Measurements from ENCODE around the gene LMO7. TPM values are rescaled to one million over a fixed set of nuclear protein-coding genes. Genes with fewer than 3 reads are reported as not detected.
A peak's percentile ranks its signal among the peaks of the same experiment; 100 is the strongest.

The LMO7 gene
- total RNA-seq, 1 experiment from 2014 or later, result 18.5 TPM

- TF ChIP-seq MXD4 (CRISPR knock-in tag; IDR thresholded peaks at IDR 0.05; ENCODE audit: borderline replicate concordance) (no peak), NFYB (CRISPR knock-in tag; conservative IDR thresholded peaks at IDR 0.05; ENCODE audit: low read depth) (no peak), ZMAT4 (CRISPR knock-in tag; IDR thresholded peaks at IDR 0.05) (no peak)
- TF ChIP-seq, protein P1, sequence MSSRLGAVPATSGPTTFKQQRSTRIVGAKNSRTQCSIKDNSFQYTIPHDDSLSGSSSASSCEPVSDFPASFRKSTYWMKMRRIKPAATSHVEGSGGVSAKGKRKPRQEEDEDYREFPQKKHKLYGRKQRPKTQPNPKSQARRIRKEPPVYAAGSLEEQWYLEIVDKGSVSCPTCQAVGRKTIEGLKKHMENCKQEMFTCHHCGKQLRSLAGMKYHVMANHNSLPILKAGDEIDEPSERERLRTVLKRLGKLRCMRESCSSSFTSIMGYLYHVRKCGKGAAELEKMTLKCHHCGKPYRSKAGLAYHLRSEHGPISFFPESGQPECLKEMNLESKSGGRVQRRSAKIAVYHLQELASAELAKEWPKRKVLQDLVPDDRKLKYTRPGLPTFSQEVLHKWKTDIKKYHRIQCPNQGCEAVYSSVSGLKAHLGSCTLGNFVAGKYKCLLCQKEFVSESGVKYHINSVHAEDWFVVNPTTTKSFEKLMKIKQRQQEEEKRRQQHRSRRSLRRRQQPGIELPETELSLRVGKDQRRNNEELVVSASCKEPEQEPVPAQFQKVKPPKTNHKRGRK (CRISPR knock-in tag; IDR thresholded peaks at IDR 0.05; ENCODE audit: borderline replicate concordance), result no peak
- TF ChIP-seq, protein P2, sequence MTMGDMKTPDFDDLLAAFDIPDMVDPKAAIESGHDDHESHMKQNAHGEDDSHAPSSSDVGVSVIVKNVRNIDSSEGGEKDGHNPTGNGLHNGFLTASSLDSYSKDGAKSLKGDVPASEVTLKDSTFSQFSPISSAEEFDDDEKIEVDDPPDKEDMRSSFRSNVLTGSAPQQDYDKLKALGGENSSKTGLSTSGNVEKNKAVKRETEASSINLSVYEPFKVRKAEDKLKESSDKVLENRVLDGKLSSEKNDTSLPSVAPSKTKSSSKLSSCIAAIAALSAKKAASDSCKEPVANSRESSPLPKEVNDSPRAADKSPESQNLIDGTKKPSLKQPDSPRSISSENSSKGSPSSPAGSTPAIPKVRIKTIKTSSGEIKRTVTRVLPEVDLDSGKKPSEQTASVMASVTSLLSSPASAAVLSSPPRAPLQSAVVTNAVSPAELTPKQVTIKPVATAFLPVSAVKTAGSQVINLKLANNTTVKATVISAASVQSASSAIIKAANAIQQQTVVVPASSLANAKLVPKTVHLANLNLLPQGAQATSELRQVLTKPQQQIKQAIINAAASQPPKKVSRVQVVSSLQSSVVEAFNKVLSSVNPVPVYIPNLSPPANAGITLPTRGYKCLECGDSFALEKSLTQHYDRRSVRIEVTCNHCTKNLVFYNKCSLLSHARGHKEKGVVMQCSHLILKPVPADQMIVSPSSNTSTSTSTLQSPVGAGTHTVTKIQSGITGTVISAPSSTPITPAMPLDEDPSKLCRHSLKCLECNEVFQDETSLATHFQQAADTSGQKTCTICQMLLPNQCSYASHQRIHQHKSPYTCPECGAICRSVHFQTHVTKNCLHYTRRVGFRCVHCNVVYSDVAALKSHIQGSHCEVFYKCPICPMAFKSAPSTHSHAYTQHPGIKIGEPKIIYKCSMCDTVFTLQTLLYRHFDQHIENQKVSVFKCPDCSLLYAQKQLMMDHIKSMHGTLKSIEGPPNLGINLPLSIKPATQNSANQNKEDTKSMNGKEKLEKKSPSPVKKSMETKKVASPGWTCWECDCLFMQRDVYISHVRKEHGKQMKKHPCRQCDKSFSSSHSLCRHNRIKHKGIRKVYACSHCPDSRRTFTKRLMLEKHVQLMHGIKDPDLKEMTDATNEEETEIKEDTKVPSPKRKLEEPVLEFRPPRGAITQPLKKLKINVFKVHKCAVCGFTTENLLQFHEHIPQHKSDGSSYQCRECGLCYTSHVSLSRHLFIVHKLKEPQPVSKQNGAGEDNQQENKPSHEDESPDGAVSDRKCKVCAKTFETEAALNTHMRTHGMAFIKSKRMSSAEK (CRISPR knock-in tag; IDR thresholded peaks at IDR 0.05; ENCODE audit: borderline replicate concordance), result no peak
These were observed 165.3 kb downstream of the LMO7 start (continued) for GRCh38 chr13:75801388-75801945.

GRCh38 chr13:75802161-75802560 is 166.0 kb downstream of the LMO7 start:
- no peak for ATAC-seq
- Mint-ChIP-seq H3K4me1 (peaks cover 95% of the 10 kb centered on the region), H3K9me3 (no peaks in the 10 kb centered on the region), H3K27me3 (ENCODE audit: low read depth) (no peaks in the 10 kb centered on the region), H3K4me3 (peak overlapping the region; percentile 10; the same call in 1 of the 2 replicates), H3K27ac (peak overlapping the region; percentile 97), H3K36me3 (peaks cover under 1% of the 10 kb centered on the region; the same call in 1 of the 2 replicates)
- ChIA-PET POLR2A (no interaction called here), CTCF (interaction anchor here (1.2 to 2.0 kb wide), 3 partner anchors 68 to 106 kb away, joined by 3 to 12 read pairs (median 8); no protein-coding TSS in a partner anchor)
- DNase-seq (ENCODE audit: low spot score), result no peak
- TF ChIP-seq, protein P3, sequence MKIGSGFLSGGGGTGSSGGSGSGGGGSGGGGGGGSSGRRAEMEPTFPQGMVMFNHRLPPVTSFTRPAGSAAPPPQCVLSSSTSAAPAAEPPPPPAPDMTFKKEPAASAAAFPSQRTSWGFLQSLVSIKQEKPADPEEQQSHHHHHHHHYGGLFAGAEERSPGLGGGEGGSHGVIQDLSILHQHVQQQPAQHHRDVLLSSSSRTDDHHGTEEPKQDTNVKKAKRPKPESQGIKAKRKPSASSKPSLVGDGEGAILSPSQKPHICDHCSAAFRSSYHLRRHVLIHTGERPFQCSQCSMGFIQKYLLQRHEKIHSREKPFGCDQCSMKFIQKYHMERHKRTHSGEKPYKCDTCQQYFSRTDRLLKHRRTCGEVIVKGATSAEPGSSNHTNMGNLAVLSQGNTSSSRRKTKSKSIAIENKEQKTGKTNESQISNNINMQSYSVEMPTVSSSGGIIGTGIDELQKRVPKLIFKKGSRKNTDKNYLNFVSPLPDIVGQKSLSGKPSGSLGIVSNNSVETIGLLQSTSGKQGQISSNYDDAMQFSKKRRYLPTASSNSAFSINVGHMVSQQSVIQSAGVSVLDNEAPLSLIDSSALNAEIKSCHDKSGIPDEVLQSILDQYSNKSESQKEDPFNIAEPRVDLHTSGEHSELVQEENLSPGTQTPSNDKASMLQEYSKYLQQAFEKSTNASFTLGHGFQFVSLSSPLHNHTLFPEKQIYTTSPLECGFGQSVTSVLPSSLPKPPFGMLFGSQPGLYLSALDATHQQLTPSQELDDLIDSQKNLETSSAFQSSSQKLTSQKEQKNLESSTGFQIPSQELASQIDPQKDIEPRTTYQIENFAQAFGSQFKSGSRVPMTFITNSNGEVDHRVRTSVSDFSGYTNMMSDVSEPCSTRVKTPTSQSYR (CRISPR knock-in tag; IDR thresholded peaks at IDR 0.05), result no peak
- no peak for TF ChIP-seq IRF2 (CRISPR knock-in tag; IDR thresholded peaks at IDR 0.05; ENCODE audit: borderline replicate concordance, low read depth)
- TF ChIP-seq ZNF121 (CRISPR knock-in tag; IDR thresholded peaks at IDR 0.05), result no peak
- TF ChIP-seq GABPB1 (CRISPR knock-in tag; IDR thresholded peaks at IDR 0.05), result no peak
- TF ChIP-seq TEAD1 (CRISPR knock-in tag; IDR thresholded peaks at IDR 0.05), result no peak
- TF ChIP-seq TCF7 (CRISPR knock-in tag; IDR thresholded peaks at IDR 0.05; ENCODE audit: low read depth), result no peak
- TF ChIP-seq IRF1 (CRISPR knock-in tag; IDR thresholded peaks at IDR 0.05), result no peak
- TF ChIP-seq NFATC4 (CRISPR knock-in tag; IDR thresholded peaks at IDR 0.05), result no peak
- TF ChIP-seq PRRX2 (CRISPR knock-in tag; IDR thresholded peaks at IDR 0.05), result no peak
- no peak for TF ChIP-seq EMX1 (CRISPR knock-in tag; IDR thresholded peaks at IDR 0.05)
- no peak for TF ChIP-seq FOXK1 (CRISPR knock-in tag; IDR thresholded peaks at IDR 0.05)
- TF ChIP-seq ZNF671 (CRISPR knock-in tag; IDR thresholded peaks at IDR 0.05), result no peak
- no peak for TF ChIP-seq AFF4 (CRISPR knock-in tag; IDR thresholded peaks at IDR 0.05; ENCODE audit: borderline replicate concordance)
- no peak for TF ChIP-seq STAT6 (CRISPR knock-in tag; conservative IDR thresholded peaks at IDR 0.05; ENCODE audit: low read depth)
- no peak for TF ChIP-seq RELA (CRISPR knock-in tag; IDR thresholded peaks at IDR 0.05; ENCODE audit: borderline replicate concordance)

All from WTC11 (cell line).